HG03469 (cell line): Measurements from ENCODE around the gene SYNGR1.
"Not testable (repeated sequence)": the region's sequence is repeated elsewhere in the genome, so short reads cannot be mapped to it uniquely, and the experiment has no call there.

Experiments
- ATAC-seq: cut with Tn5 transposase; IDR thresholded peaks from one replicate; pipeline ENCODE4 v1.9.1; 2021; ENCODE audit warnings: mild to moderate bottlenecking, moderate library complexity, moderate number of reproducible peaks; ENCODE audit not compliant: unreplicated experiment

The SYNGR1 gene

GRCh38 chr22:39350757-39351688, 1.2 kb downstream of the SYNGR1 start:
- no peak for ATAC-seq

DNA sequence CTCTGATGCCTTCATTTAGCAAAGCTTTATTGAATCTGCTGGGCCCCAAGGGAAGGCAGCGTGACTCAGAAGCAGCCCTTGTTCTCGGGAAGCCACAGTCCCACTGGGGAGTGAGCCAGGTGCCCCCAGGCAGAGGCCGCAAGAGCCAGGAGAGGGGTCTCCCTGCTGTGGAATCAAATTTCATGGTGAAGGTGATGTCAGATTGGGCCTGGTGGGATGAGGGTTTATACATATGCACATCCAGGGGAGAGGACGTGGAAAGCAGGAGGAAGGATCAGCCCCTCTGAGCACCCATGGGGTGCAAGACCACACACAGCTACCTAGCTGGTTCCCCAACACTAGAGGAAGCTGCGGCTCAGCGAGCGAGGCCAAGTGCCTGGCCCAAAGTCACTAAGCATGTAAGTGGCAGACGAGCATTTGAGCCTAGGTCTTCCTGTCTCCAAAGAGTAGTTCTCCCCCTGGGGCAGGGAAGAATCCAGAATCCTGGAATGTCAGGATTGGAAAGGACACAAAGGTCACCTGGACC, 2.0 kb downstream of the SYNGR1 start:
- no peak for ATAC-seq

GRCh38 chr22:39352306-39352891, 2.6 kb downstream of the SYNGR1 start:
- no peak for ATAC-seq

DNA sequence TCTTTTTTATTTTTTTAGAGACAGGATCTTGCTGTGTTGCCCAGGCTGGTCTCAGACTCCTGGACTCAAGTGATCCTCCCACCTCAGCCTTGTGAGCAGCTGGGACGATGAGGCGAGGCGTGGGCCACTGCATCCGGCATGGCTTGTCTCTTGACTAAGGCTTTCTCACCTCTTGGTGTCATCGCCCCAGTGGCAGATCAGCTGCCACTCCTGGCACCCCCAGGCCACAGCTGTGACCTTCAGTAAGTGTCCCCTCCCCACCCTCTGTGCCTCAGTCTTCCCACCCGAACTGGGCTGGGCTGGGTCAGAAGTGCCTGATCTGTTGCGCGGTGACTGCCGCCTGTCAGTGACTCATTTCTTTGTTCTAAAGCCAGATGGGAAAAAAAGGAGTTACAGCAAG, 3.6 kb downstream of the SYNGR1 start:
- no peak for ATAC-seq

DNA sequence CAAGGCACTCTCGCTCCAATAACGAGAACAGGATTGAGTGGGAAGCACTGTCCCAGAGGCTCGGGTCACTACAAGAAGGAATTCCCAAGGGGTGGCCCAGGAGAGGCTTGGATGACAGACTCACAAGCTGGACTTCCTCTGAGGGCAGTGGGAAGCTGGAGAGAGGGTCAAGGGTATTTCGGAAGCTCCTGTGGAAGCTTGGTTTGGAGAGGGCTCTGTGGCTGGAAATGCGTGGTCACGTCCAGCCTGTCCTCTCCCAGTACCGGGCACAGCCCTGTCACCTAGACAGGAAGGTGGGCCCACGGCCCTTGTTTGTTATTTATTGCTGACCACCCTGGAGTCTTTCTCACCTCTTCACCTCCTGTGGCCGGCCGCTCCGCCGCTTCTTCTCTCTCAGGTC, 5.3 kb downstream of the SYNGR1 start:
- no peak for ATAC-seq

DNA sequence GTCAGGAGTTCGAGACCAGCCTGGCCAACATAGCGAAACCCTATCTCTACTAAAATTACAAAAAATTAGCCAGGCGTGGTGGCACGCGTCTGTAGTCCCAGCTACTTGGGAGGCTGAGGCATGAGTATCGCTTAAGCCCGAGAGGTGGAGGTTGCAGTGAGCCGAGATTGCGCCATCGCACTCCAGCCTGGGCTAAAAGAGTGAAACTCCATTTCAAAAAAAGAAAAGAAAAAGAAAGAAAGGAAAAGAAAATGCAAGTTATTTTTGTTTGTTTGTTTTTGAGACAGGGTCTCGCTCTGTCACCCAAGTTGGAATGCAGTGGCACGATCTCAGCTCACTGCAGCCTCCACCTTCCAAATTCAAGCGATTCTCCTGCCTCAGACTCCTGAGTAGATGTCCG, 6.0 kb downstream of the SYNGR1 start:
- ATAC-seq, result not testable (repeated sequence)

DNA sequence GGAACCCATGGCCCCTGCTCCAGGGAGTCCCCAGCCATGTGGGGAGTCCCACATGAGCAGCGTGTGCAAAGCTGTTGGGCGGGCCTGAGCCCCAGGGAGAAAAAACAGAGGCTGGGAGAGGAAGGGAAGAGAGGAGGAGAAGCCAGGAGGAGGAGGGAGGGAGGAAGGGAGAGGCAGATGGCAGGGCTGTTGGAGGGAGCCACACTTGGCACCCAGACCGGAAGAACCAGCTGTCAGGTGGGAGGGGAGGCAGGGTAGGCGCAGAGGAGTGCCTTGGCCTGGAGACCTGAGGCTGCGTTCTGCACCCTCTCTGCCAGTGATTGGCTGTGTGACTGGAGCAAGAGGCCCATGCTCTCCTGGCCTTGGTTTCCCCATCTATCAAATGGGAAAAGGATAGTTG, 6.7 kb downstream of the SYNGR1 start:
- ATAC-seq, result no peak

GRCh38 chr22:39357110-39358108, 7.6 kb downstream of the SYNGR1 start:
- not testable (repeated sequence) for ATAC-seq

GRCh38 chr22:39358197-39358596, 8.4 kb downstream of the SYNGR1 start:
- ATAC-seq, result not testable (repeated sequence)

- no peak for ATAC-seq
These were observed 9.9 kb downstream of the SYNGR1 start for GRCh38 chr22:39359659-39360195.

DNA sequence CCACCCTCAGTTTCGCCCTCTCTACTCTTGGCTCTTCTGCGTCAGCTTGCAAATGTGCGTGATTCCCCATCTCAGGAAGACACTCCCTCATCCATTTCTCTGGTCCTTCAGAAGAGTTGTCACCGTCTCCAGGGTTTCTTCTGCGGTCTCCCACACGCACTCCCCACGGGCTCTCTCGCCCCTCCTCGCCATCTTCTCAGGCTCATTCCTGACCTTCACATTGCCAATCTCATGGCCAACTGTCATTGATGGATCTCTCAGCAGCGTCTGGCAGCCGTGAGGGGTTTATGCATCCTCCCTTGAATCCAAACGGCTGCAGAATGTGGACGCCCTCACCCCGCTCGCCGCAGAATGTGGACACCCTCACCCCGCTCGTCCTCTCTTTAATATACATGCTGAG, 10.5 kb downstream of the SYNGR1 start:
- no peak for ATAC-seq

GRCh38 chr22:39360674-39361413, 11.1 kb downstream of the SYNGR1 start:
- no peak for ATAC-seq

- no peak for ATAC-seq
These were observed 11.7 kb downstream of the SYNGR1 start for GRCh38 chr22:39361496-39361895.

GRCh38 chr22:39362271-39362670, 12.5 kb downstream of the SYNGR1 start:
- ATAC-seq, result no peak

- ATAC-seq, result no peak
These were observed 13.1 kb downstream of the SYNGR1 start for GRCh38 chr22:39362932-39363331.

DNA sequence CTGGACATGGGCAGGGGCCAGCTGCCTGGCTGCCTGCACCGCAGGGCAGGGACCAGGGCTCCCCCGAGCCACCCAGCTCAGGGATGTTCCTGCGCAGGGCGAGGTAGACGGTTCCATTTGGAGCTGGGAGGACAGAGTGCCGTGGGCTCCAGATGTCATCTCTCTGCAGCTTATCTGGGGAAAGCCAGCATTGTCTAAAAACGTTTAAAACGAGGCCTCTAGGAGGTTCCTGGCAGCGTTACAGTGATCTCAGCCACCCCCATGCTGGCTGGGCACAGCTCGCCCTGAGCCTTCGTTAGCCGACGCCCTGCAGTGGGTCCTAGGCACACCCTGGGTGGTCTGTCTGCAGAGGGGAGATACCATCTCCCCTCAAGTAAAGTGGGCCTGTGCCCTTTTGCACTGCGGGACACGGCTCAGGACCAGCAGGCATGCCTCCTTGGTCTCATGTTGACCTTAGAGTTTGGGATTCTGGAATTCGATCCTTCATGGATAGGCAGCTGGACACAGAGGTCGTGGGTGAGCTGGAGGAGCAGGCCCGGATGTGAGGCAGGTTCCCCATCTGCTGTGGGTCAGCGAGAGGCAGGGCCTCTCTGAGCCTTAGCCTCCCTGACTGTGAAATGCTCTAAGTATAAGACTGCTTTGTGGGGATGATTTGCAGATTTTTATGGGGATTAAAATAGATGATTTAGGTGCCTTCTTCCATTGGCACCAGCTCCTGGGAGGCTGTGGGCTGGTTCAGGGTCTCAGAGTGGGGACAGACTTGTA, 14.1 kb downstream of the SYNGR1 start:
- ATAC-seq, result no peak

GRCh38 chr22:39364714-39365491, 15.1 kb downstream of the SYNGR1 start:
- no peak for ATAC-seq

GRCh38 chr22:39365492-39365780, 15.6 kb downstream of the SYNGR1 start:
- no peak for ATAC-seq

DNA sequence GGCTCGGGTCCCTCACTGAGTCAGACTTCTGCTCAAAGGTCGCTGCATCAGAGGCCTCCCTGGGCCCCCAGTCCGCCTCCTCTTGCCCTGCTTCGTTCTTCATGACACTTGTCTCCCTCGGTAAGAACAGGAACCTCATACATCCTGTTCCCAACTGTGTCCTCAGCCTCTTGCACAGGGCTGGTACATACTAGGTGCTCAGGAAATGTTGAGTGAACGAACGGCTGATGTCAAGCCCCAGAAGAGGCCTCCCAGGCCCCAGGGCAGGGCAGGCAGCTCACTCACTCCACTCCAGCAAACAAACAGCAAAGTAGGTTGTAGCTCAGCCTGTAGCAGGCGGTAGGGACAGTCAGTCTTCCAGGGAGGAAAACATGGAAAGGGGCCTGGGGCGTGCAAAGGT, 17.2 kb downstream of the SYNGR1 start:
- no peak for ATAC-seq
